ENCODE data around the gene NCAM2.

NCAM2 gene

DNA sequence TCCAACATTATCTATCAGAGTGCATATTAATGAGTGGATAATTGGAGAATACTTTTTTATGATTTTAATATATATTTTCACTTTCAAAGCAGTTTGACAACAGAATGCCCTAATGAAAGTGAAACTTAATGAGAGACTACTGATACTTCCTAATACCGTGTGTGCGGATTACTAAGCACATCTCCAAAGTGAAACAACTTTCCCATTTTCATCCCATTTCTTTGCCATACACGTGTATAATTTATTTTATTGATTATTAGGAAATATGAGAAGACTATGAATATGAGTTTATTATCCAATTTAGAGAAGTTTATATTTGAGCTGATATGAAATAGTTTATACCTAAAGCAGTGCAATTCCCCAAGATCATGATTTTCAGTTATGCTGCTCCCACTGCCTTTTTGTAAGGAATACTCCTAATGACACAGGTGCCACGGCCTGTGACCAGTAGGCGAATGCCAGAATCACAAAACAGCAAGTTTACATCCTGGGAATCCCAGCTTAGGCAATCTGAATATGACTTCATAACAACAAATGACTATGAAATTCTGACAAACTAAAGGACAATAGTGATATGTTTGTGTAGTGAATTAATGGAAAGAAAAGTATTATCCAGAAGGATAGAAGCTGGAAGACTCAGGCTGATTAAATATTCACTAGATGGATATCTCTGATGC lies 202.9 kb downstream of the NCAM2 start:
- no peak overlapping the region for H3K9ac ChIP-seq
- H3K27ac ChIP-seq: no peak overlapping the region
- H3K4me3 ChIP-seq (ENCODE audit: low read depth, low read length): no peak overlapping the region
- no peak overlapping the region for H3K4me2 ChIP-seq (ENCODE audit: low read length)
- no peaks in the 10 kb centered on the region for H3K9me3 ChIP-seq (ENCODE audit: control insufficient read depth, low read length)
- no peaks in the 10 kb centered on the region for H3K36me3 ChIP-seq (ENCODE audit: control insufficient read depth, insufficient read depth, low read length)
- no peaks in the 10 kb centered on the region for H3K27me3 ChIP-seq (ENCODE audit: control insufficient read depth, insufficient read depth, low read length)
- TF ChIP-seq, protein P1, sequence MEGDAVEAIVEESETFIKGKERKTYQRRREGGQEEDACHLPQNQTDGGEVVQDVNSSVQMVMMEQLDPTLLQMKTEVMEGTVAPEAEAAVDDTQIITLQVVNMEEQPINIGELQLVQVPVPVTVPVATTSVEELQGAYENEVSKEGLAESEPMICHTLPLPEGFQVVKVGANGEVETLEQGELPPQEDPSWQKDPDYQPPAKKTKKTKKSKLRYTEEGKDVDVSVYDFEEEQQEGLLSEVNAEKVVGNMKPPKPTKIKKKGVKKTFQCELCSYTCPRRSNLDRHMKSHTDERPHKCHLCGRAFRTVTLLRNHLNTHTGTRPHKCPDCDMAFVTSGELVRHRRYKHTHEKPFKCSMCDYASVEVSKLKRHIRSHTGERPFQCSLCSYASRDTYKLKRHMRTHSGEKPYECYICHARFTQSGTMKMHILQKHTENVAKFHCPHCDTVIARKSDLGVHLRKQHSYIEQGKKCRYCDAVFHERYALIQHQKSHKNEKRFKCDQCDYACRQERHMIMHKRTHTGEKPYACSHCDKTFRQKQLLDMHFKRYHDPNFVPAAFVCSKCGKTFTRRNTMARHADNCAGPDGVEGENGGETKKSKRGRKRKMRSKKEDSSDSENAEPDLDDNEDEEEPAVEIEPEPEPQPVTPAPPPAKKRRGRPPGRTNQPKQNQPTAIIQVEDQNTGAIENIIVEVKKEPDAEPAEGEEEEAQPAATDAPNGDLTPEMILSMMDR (IDR thresholded peaks at IDR 0.05): no peak
- H3K79me2 ChIP-seq: no peaks in the 10 kb centered on the region
- no peak overlapping the region for H2AFZ ChIP-seq
- no peaks in the 10 kb centered on the region for H3K4me1 ChIP-seq

DNA sequence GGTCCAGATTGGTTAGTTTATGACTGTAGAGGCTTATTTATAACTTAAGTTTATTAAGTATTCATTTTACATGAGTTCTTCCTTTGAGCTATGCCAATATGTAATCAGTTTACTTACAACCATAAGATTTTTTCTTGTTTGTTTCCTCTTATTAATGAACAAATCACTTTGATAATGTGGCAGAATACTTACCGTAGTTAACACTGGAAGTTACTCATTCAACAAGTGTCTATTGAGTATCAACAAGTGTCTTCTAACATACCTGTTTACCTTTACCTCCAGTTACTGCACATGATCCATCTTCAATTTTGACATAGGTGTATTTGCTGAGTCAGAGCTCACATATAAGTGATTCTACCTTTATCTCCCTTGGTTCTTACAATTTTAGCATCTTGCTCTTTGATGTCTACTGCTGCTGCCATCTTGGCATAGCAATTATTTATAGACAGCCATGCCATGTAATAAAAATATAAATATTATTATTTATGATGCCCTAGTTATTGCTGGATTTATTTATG lies 205.7 kb downstream of the NCAM2 start:
- no peak overlapping the region for H3K27ac ChIP-seq
- TF ChIP-seq, protein P1 (IDR thresholded peaks at IDR 0.05): no peak
- no peak overlapping the region for H3K4me2 ChIP-seq (ENCODE audit: low read length)
- no peak overlapping the region for H3K4me3 ChIP-seq (ENCODE audit: low read depth, low read length)
- H2AFZ ChIP-seq: no peak overlapping the region
- H3K79me2 ChIP-seq: no peaks in the 10 kb centered on the region
- no peaks in the 10 kb centered on the region for H3K36me3 ChIP-seq (ENCODE audit: control insufficient read depth, insufficient read depth, low read length)
- no peaks in the 10 kb centered on the region for H3K4me1 ChIP-seq
- no peaks in the 10 kb centered on the region for H3K9me3 ChIP-seq (ENCODE audit: control insufficient read depth, low read length)
- H3K9ac ChIP-seq: no peak overlapping the region
- H3K27me3 ChIP-seq (ENCODE audit: control insufficient read depth, insufficient read depth, low read length): no peaks in the 10 kb centered on the region

DNA sequence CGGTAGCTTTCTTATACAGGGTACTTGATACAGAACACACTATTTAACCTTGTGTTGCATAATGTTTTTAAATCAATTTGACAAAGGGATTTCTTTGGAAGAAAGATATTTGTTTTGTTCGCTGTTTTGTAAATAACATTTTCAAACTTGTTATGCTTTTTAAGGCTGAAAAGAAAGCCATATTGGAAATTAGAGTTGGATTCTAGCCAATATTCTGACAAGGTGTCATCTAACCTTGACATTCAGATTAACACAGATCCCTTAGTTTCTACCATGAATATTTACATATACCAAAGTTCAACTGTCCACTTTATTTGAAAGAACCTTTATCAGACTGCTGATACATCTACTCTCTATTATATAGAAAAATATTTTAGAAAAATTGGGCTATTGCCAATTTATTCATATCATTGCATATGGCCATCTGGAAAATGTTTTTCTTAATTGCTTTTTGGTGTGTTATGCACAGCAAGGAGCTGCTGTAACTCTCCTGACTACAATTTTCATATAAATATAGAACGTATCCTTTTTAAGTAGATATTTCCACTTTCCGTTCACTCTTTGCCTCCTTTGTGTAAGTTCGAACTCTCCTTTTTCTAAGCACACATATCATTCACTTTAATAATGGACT lies 206.3 kb downstream of the NCAM2 start:
- no peak overlapping the region for H3K27ac ChIP-seq
- H2AFZ ChIP-seq: no peak overlapping the region
- H3K4me3 ChIP-seq (ENCODE audit: low read depth, low read length): no peak overlapping the region
- no peaks in the 10 kb centered on the region for H3K36me3 ChIP-seq (ENCODE audit: control insufficient read depth, insufficient read depth, low read length)
- no peaks in the 10 kb centered on the region for H3K79me2 ChIP-seq
- H3K9me3 ChIP-seq (ENCODE audit: control insufficient read depth, low read length): no peaks in the 10 kb centered on the region
- no peak overlapping the region for H3K9ac ChIP-seq
- TF ChIP-seq, protein P1 (IDR thresholded peaks at IDR 0.05): no peak
- no peaks in the 10 kb centered on the region for H3K4me1 ChIP-seq
- H3K4me2 ChIP-seq (ENCODE audit: low read length): no peak overlapping the region
- no peaks in the 10 kb centered on the region for H3K27me3 ChIP-seq (ENCODE audit: control insufficient read depth, insufficient read depth, low read length)

DNA sequence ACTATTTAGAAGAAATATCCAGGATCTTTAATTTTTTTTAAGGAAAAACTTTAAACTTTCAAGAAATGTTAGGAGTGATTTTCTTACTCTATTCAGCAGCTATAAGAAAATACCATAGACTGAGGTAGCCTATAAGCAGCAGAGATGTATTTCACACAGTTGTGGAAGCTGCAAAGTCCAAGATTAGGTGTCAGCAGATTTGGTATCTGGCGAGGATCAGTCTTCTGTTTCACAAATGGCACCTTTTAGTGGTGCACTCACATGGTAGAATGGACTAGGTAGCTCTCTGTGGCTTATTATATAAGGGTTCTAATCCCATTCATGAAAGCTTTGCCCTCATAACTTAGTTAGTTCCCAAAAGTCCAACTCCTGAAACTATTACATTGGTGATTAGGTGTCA lies 207.4 kb downstream of the NCAM2 start:
- Histone ChIP-seq H3K9ac (no peak overlapping the region), H3K27ac (no peak overlapping the region), H3K9me3 (ENCODE audit: control insufficient read depth, low read length) (no peaks in the 10 kb centered on the region), H3K4me2 (ENCODE audit: low read length) (no peak overlapping the region), H3K4me3 (ENCODE audit: low read depth, low read length) (no peak overlapping the region), H3K4me1 (no peaks in the 10 kb centered on the region), H3K27me3 (ENCODE audit: control insufficient read depth, insufficient read depth, low read length) (no peaks in the 10 kb centered on the region), H3K79me2 (no peaks in the 10 kb centered on the region), H3K36me3 (ENCODE audit: control insufficient read depth, insufficient read depth, low read length) (no peaks in the 10 kb centered on the region), H2AFZ (no peak overlapping the region)
- TF ChIP-seq, protein P1 (IDR thresholded peaks at IDR 0.05): no peak

Measured in parathyroid adenoma (tissue), 2 donors.